ENCODE measurements around the gene ITGA2B. TPM values are rescaled to one million over a fixed set of nuclear protein-coding genes. Genes with fewer than 3 reads are reported as not detected.

The ITGA2B gene
- total and polyA plus RNA-seq, 2 of the 13 experiments (the other 11 are each of a cell fraction or from before 2014, with no cell fraction given), result 0.38 to 1.1 TPM

DNA sequence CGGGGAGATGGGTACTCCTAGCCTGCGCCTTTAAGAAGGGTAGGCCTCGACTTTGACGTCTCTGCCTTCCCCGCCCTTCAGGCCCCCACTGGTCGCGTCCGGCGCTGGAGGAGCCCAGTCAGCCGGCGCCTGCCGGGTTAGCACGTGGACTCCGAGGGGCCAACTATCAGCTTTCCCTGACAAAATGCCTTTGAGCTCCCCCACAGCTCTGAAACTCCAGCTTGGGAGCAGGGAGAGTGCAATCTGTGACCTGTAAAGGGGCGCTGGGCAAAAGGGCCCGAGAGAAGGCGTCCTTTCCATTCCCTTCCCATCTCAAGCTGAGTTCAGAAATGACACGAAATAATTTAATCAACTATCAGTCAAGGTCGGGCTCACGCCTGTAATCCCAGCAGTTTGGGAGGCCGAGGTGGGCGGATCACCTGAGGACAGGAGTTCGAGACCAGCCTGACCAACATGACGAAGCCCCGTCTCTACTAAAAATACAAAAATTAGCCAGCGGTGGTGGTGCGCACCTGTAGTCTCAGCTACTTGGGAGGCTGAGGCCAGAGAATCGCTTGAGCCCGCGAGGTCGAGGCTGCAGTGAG lies 62.5 kb downstream of the ITGA2B start (continued):
- no peak for TF ChIP-seq POLR2G (IDR thresholded peaks at IDR 0.05; ENCODE audit: low read depth, low read length)
- TF ChIP-seq THAP11 (CRISPR knock-in tag; IDR thresholded peaks at IDR 0.05), result peak; percentile 88
- TF ChIP-seq GABPB1 (CRISPR knock-in tag; IDR thresholded peaks at IDR 0.05), result peak; percentile 79
- no peak for TF ChIP-seq ZNF619 (CRISPR knock-in tag; IDR thresholded peaks at IDR 0.05)
- TF ChIP-seq DMAP1 (CRISPR knock-in tag; IDR thresholded peaks at IDR 0.05), result peak; percentile 74; the same call in 1 of the 2 replicates
- TF ChIP-seq ZNF263 (CRISPR knock-in tag; IDR thresholded peaks at IDR 0.05), result peak; percentile 54; the same call in 1 of the 2 replicates
- TF ChIP-seq, protein P1, sequence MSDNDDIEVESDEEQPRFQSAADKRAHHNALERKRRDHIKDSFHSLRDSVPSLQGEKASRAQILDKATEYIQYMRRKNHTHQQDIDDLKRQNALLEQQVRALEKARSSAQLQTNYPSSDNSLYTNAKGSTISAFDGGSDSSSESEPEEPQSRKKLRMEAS (IDR thresholded peaks at IDR 0.05), result peak; percentile 98
- TF ChIP-seq, protein P2, sequence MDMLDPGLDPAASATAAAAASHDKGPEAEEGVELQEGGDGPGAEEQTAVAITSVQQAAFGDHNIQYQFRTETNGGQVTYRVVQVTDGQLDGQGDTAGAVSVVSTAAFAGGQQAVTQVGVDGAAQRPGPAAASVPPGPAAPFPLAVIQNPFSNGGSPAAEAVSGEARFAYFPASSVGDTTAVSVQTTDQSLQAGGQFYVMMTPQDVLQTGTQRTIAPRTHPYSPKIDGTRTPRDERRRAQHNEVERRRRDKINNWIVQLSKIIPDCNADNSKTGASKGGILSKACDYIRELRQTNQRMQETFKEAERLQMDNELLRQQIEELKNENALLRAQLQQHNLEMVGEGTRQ (IDR thresholded peaks at IDR 0.05; ENCODE audit: low read depth, low read length), result peak; percentile 52
- TF ChIP-seq, protein P2 (CRISPR knock-in tag; IDR thresholded peaks at IDR 0.05; ENCODE audit: borderline replicate concordance), result peak; percentile 72; the same call in 1 of the 2 replicates
- TF ChIP-seq ZNF780A (CRISPR knock-in tag; IDR thresholded peaks at IDR 0.05), result no peak
- TF ChIP-seq SOX13 (IDR thresholded peaks at IDR 0.05), result no peak
- TF ChIP-seq SOX13 (CRISPR knock-in tag; conservative IDR thresholded peaks at IDR 0.05 in 1 of 2, IDR thresholded peaks at IDR 0.05 in 1 of 2), result peak in 1 of 2 experiments; percentile 26; a peak in 1 of 4 replicates
- TF ChIP-seq, protein P3, sequence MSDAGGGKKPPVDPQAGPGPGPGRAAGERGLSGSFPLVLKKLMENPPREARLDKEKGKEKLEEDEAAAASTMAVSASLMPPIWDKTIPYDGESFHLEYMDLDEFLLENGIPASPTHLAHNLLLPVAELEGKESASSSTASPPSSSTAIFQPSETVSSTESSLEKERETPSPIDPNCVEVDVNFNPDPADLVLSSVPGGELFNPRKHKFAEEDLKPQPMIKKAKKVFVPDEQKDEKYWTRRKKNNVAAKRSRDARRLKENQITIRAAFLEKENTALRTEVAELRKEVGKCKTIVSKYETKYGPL (CRISPR knock-in tag; IDR thresholded peaks at IDR 0.05), result no peak
- no peak for TF ChIP-seq SMYD3 (CRISPR knock-in tag; IDR thresholded peaks at IDR 0.05)
- no peak for TF ChIP-seq ZSCAN22 (CRISPR knock-in tag; IDR thresholded peaks at IDR 0.05)
- no peak; the same call in 1 of the 2 replicates for TF ChIP-seq ZNF792 (CRISPR knock-in tag; IDR thresholded peaks at IDR 0.05)
- TF ChIP-seq ZNF556 (CRISPR knock-in tag; IDR thresholded peaks at IDR 0.05; ENCODE audit: borderline replicate concordance), result 0 out of 2 replicates have a peak, but pooled peaks have one; percentile 31
- 0 out of 2 replicates have a peak, but pooled peaks have one; percentile 48 for TF ChIP-seq ZMAT3 (CRISPR knock-in tag; conservative IDR thresholded peaks at IDR 0.05)
- no peak for TF ChIP-seq ZNF251 (CRISPR knock-in tag; IDR thresholded peaks at IDR 0.05)
- TF ChIP-seq MED1 (CRISPR knock-in tag; IDR thresholded peaks at IDR 0.05), result peak; percentile 34; the same call in 1 of the 2 replicates
- peak; percentile 48; the same call in 1 of the 2 replicates for TF ChIP-seq ZNF138 (CRISPR knock-in tag; IDR thresholded peaks at IDR 0.05; ENCODE audit: low read depth)
- 0 out of 2 replicates have a peak, but pooled peaks have one; percentile 40 for TF ChIP-seq ZNF761 (CRISPR knock-in tag; conservative IDR thresholded peaks at IDR 0.05)
- TF ChIP-seq HBP1 (CRISPR knock-in tag; IDR thresholded peaks at IDR 0.05; ENCODE audit: low read depth), result peak; percentile 37; the same call in 1 of the 2 replicates
- no peak for TF ChIP-seq MAF1 (CRISPR knock-in tag; IDR thresholded peaks at IDR 0.05; ENCODE audit: borderline replicate concordance)
- TF ChIP-seq, protein P4, sequence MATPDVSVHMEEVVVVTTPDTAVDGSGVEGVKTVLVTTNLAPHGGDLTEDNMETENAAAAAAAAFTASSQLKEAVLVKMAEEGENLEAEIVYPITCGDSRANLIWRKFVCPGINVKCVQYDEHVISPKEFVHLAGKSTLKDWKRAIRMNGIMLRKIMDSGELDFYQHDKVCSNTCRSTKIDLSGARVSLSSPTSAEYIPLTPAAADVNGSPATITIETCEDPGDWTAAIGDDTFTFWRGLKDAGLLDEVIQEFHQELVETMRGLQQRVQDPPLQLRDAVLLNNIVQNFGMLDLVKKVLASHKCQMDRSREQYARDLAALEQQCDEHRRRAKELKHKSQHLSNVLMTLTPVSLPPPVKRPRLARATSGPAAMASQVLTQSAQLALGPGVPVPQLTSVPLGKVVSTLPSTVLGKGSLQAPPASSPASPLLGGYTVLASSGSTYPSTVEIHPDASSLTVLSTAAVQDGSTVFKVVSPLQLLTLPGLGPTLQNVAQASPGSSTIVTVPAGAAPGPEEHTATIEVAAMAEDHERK (CRISPR knock-in tag; IDR thresholded peaks at IDR 0.05; ENCODE audit: low read depth), result 0 out of 2 replicates have a peak, but pooled peaks have one; percentile 44
